ENCODE results near the gene SRC.
A peak's percentile ranks its signal among the peaks of the same experiment; 100 is the strongest.

Gene SRC

DNA sequence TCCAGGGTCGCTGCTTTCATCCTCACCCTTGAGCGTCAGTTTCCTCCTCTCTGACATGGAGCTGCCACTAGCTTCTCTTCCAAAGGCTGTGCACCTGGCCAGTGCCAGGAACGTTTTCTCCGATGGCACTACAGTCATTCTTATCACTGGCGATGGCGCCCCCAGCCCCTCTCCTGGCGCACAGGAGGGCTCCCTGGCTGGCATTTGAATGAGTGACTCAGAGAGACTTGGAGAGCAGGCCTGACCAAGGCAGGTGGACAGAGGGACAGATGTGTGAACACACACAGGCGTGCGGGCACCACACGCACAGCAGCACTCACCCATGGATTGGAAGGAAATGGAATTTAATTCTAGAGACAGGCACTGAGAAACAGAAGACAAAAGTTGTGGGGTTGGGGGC is 77.6 kb downstream of the SRC start:
- FAIRE-seq (no peak), DNase-seq (ENCODE audit: low spot score) (no peak)

DNA sequence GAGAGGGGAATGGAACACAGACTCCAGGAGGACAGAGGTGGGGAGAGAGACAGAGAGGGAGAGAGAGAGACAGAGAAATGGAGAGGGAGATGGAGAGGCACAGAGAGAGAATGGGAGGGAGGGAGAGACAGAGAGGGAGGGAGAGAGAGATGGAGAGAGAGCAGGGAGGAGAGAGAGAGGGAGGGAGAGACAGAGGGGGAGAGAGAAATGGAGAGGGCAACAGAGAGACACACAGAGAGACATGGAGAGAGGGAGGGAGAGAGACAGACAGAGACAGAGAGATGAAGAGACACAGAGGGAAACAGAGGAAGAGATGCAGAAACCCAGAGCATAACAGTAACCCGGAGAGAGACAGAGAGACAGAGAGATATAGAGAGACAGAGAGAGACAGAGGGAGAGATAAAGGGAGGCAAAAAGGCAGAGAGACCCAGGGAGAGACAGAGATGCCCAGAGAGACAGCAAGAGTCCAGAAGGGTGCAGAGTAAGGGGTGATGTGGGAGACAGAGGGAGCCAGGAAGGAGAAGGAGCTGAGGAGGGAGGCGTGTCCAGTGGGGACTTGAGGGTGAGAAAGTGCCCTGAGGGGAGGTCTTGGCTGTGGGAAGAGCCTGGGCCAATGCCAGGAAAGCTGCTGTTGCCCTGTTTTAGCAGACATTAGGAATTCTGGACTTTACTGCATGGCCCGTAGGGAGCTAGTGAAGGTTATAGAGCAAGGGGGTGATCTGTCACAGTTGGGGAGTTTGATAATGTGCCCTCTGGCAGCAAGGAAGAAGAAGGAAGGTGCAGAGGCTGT is 78.3 kb downstream of the SRC start:
- DNase-seq (ENCODE audit: low spot score) (no peak), FAIRE-seq (no peak)

DNA sequence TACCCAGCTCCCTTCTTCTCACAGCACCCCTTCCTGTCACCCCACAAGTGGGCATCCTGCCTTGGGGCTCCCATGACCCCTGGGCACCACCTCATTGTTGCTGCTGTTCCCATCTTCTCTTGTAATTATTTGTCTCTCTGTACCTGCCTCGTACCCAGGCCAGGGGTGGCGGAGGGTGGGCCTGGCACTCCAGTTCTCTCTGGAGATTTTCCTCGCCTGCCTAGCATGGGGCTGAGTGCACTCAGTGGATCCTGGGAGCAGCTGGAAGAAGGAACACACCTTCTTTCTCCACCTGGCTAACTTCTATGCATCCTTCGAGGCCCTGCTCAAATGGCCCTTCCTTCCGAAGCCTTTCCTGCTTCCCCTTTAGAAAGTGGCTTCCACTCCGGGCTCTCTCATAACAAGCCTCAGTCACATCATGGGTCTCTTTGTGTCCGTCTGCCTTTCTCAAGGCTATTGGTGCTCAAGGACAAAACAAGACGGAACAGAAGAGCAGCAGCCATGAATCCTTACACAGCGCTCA is 79.2 kb downstream of the SRC start:
- no peak for FAIRE-seq
- no peak for DNase-seq (ENCODE audit: low spot score)

DNA sequence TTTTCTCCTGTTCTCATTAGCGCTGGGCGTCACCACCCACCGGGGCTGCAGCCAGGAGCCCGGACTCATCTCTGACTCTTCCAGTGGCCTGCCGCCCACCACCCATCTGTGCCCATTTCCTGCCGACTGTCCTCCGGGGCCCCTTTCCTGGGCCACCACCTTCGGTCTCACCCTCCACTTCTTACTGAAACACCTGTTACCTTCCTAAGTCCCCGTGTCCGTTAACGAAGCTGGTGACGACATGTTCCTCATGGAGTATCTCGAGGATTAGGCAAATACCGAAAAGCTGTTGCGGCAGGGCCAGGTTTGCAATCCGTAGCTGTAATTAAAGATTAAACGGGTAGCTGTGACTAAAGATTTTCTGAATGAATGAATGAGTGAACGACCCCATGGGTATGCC is 80.2 kb downstream of the SRC start:
- no peak for DNase-seq (ENCODE audit: low spot score)
- no peak for FAIRE-seq

DNA sequence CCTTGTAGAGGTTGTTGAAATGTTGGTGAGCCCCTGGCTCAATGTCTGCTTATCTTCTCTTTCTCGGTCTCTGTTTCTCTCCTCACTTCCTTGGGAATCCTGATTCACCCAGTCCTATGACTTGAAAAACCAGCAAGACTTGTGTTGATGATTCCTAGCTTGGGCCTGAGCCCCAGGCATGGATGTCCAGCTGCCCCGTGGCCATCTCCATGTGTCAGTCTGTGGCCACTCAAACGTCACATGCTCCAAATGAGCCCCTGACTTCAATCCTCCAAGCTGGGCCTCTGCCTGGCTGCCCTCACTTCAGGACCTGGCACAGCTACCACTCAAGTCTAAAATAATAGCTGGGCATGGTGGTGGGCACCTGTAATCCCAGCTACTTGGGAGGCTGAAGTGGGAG is 81.0 kb downstream of the SRC start:
- no peak for FAIRE-seq
- no peak for DNase-seq (ENCODE audit: low spot score)

DNA sequence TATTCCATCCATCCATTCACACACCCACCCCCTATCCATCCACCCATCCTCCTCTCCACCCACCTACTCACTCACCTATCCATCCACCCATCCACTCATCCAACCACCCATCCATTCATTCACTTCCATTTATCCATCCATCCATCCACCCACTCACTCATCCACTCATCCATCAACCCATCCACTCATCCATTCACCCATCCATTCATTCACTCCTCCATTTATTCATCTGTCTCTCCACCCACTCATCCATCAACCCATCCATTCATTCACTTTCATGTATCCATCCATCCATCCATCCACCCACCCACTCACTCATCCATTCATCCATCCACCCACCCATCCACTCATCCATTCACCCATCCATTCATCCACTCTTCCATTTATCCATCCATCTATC is 84.1 kb downstream of the SRC start:
- DNase-seq (ENCODE audit: low spot score) (no peak), FAIRE-seq (peak; percentile 73)

DNA sequence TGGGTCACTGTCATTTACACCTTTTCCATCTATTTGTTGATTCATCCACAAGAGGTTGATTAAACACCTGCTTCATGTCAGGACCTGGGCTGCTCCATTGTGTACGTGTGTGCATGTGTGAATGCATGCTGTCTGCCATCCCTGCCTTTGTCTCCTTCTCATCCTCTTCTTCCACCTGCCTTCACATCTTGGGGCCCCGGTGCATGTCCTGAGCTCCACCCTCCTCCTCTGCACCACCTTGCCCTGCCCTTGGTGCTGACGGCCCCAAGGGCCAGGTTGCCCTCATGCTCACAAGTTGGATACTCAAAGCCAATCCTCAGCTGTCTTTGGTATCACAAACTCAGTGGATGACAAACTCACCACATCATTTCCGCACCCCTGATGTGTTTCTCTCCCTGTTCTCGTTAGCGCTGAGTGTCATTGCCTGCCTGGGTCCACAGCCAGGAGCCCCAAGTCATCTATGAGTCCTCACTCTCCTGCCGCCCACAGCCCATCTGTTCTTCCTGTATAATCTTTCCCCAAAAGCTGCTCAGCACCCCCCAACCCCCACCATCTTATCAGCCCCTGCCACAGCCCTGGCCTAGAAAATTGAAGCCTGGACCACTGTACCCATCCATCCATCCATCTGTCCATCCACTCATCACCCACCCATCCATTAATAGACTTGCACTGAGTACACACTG is 85.0 kb downstream of the SRC start:
- no peak for FAIRE-seq

DNA sequence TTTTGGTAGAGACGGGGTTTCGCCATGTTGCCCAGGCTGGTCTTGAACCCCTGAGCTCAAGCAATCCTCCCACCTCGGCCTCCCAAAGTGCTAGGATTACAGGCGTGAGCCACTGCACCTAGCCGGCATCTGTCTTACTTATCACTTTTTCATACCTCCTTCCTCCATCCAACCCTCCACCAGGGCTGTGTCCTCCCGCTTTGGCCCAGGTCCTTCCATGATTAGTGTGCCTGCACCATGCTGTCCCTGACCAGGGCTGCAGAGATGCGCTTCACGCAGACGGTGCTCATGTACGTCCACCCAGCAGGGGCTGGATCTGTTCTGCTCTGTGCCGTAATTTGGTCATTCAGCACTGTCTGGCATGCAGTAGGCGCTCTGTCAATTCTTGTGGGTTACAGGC is 85.8 kb downstream of the SRC start:
- DNase-seq (ENCODE audit: low spot score) (no peak), FAIRE-seq (peak; percentile 32)

More for the DNA sequence above, 85.0 kb downstream of the SRC start:
- DNase-seq (ENCODE audit: low spot score) = no peak

DNA sequence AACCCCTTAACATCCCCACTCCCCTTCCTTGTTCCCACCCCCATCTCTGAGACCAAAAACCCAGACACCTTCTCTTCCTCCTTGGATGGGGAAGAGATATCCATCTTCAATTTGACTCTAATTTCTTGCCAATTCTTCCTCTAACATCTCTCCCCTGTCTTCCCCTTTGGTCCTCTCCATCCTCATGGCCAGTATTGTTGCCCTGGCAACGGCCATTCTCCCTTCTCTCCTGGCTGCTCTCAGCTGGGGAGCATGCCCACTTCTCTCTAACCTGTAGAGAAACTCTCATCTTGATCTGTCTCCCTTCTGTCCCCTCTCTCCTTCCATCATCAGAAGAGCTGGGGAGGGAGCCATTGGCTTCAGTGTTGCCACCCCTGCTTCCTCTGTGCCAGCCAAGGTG is 86.7 kb downstream of the SRC start:
- FAIRE-seq (no peak), DNase-seq (ENCODE audit: low spot score) (no peak)

DNA sequence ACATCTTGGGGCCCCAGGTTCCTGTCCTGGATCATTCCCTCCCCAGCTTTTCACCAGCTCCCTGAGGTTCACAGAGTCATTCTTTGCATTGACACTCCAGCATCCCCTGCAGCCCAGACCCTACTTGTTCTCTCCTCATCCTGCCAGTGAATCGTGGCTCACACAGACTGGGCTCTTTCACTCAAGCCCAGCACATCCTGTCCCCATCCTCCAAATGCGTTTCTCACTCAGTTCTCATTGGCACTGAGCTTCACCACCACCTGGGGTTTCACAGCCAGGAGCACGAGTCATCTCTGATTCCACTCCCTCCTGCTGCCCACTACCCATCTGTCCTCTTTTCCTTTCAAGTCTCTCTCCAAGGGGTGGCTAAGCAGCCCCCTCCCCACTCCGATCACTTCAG is 89.7 kb downstream of the SRC start:
- FAIRE-seq = no peak
- no peak for DNase-seq (ENCODE audit: low spot score)

DNA sequence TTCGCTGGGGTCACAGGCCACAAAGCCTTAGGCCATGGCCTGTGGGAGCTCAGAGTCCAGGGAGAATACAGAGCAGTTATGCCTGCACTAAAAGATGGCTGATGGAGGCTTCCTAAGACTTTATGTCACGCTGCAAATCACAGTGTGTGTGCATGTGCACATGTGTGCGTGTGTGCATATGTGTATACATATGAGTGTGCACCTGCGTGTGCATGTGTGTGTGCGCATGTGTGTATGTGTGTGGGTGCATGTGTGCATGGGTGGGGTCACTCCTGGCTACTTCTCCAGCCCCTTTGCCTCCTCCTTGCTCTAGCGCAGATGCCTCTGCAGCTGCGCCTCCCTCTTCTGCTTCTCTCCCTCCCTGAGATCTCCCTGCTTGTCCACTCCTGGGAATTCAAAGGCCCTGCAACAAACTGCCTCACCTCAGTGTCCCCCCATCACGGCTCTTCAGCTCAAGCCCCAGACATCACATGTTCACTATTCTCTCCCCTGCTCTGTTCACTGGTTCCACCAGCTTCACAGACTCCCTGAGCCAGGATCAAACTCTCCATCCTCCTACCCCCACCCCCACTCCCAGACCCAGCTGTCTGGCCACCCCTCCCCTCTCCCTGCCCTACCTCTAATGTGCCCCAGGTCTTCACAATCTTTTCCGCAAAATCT is 90.7 kb downstream of the SRC start:
- FAIRE-seq (peak; percentile 84), DNase-seq (ENCODE audit: low spot score) (no peak)

DNA sequence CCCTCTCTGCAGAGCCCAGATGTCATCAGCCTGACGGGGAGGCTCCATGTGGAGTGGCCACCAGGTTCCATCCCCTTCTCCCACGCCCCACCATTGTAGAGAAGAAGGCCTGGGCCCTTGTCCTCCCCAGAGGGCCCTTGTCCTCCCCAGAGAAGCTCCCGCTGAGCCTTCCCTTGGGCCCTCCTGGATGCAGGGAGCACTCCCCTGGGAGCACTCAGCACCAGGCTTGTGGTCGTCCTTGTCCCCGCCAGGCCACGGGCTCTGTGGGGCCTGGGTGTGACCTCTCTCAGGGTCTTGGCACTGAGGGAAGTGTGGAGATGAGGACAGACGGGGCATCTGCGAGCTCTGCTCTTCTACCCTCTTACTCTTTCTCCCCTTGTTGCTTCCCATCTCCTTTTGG is 91.7 kb downstream of the SRC start:
- FAIRE-seq (no peak), DNase-seq (ENCODE audit: low spot score) (no peak)

DNA sequence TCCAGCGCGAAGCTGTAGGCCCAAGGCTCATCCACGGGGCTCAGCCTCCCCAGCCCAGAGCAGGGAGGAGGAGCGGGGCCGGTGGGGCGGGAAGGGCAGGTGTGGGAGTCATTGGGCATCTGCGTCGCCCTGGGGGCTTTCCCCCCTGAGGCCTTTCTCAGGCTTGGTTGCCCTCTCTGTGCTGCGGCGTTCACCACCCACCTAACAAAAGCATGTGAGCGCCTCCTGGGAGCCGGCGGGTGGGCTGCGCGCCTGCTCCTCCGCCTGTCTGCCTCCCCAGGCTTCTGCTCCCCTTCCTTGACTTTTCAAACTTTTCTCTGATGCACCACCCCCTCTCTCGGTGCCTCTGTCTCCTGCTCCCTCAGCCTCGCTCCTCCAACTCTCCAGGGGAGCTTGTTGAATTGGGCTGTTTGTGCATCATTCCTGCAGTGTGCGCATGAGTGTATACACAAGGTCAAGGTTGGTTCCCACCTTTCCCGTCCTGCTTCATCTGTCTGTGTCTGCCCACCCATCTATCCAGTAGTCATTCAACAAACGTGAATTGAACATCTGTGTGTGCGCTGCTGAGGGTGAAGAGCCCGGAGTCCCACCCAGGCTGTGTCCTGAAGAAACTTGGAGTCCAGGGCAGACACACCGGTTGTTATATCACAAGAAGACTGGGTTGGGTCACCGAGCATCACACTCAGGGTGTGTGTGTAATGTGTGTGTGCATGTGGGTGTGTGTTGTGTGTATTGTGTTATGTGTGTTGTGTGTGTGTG is 92.7 kb downstream of the SRC start:
- FAIRE-seq (no peak), DNase-seq (ENCODE audit: low spot score) (no peak)

DNA sequence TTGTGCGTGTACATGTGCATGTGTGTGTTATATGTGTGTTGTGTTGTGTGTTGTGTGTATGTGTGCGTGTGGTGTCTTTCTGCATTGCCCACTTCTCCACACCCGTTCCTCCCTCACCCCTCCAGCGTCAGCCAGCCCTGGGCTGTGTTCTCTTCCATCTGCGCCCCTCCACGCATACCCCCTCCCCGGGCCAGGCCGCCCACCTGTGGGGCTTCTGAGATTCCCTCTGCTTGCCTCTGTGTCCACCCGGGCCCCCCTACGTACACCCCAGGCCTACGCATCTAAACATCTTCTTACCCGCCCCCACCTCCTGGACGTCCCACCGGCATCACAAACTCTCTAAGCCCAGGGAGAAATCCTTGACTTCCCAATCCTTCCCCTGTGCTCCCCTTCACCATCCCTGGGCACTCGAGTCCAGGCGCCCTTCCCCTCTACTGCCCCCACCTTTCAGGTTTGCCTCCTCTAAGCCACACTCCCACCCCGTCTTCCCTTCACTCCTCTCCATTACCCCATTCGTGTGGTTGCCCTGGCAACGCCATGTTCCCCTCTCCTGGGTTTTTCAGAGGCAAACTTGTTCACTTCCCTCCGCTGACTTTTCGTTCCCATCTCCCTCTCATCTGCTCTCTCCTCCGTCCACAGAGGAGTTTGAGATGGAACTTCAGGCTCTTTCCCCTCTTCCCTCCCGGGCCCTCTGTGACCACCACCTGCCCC is 93.4 kb downstream of the SRC start:
- FAIRE-seq (peak; percentile 91), DNase-seq (ENCODE audit: low spot score) (no peak)

DNA sequence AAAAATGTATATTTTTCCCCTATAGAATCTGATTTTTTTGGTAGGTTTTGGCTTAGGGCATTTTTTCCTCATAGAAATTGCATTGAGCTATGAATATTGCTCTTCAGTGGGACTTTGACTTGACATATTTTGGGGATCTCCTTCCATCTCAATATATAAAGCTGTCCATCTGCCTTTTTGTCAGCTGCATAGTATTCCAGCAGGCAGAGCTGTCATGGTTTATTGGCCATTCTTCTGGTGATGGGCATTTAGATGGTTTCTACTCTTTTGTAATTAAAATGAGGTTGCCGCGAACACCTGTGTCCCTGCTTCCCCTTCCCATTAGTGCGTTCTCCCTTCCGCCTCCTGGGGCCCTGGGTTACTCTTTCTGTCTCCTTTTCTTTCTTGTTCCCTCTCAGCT is 95.1 kb downstream of the SRC start:
- no peak for DNase-seq (ENCODE audit: low spot score)
- no peak for FAIRE-seq

DNA sequence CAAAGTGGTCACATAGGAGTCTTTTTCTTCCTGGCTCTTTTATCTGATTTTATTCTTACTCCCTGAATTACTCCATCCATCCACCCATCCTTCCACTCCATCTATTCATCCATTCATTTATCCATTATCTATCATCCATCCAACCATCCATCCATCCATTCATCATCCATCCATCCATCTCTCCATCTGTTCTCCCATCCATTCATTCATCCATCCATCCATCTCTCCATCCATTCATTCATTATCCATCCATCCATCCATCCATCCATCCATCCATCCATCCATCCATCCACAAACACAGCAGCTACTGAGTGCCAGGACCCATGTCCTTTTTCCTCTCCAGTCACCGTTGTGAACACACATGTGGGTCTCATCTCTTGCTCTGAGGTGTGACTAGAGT is 96.6 kb downstream of the SRC start:
- no peak for FAIRE-seq
- no peak for DNase-seq (ENCODE audit: low spot score)

DNA sequence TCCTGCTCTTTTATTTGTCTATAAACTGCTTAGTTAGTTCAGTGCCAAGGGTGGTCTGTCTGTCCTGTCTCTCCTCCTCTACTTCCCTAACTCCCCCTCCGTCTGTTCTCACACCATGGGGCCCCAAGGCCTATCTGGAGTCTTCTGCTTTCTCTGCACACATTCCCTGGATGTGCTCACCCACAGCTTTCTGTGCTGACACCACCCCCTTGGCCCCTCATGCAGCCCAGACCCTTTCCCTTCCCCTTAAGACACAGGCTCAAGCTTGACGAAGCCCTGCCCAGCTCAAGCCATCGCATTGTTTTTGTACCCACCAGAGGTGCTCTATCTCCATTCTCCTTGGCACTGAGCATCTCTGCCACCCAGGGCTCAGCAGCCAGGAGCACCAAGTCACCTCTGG is 97.0 kb downstream of the SRC start:
- DNase-seq (ENCODE audit: low spot score) = no peak
- FAIRE-seq = no peak

DNA sequence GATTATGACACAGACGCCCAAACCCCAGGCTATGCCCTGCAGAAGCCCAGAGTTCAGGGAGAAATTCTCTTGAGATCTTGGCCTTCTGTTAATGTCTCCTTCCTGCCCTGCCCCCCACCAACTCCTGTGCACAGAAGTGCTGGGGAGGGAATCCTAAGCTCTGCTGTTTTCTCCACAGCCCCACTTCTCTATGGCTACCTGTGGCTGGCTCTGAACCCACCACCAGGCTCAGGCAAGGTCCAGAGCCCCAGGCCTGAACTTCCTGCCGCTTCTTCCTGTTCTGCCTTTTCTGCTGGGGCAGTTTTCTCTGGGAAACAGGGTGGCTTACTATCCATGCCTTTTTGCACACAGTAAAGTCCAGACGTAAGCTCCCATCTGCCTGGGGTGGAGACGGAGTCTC is 97.7 kb downstream of the SRC start:
- no peak for DNase-seq (ENCODE audit: low spot score)
- no peak for FAIRE-seq

DNA sequence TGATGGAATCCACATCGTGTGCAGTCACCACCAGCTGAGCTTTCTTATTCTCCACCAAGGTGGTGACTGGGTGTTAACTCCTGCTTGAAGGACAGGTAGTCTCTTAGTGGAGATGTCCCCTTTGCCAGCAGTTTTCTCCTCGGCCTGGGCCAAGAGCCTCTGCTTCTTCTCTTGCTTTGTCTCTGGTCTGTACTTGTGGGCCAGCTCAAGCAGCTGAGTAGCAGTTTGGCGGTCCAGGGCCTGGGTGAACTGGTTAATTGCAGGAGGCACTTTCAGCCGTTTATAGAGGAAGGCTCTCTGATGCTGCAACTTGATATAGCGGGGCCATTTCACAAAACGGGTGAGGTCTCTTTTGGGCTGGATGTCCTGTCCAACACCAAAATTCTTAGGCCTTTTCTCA is 99.1 kb downstream of the SRC start:
- no peak for DNase-seq (ENCODE audit: low spot score)

DNA sequence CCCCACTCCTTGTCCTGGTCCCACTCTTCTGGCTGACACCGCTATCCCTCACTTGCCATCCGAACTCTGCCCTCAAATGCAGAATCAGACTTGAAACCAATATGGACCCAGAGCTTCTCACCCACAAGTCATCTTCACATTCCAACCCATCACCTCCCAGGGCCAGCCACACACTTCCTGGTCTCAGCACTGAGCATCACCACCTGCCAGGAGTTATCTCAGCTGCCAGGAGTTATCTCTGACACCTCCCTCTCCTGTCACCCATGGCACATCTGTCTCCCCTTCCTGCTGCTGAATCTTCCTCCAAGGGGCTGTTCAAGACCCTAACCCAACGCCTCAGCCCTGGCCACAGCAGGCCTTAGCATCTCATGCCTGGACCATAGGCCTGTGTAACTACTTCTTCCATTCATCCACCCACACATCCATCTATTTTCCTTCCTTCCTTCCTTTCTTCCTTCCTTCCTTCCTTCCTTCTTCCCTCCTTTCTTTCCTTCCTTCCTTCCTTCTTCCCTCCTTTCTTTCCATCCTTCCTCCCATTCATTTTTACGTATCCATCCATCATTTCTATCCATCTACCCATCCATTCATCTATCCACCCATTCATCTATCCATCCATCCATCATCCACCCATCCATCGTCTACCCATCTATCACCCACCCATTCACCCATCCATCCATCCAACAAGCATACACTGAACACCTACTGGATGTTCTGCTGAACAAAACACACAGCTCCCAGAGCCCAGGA is 100.5 kb downstream of the SRC start:
- no peak for FAIRE-seq
- no peak for DNase-seq (ENCODE audit: low spot score)

More for the DNA sequence above, 99.1 kb downstream of the SRC start:
- FAIRE-seq = no peak
